Smooth muscle cell (in vitro differentiated cells): ENCODE data around the gene PPOX. TPM values are rescaled to one million over a fixed set of nuclear protein-coding genes. Genes with fewer than 3 reads are reported as not detected.

ENCODE experiments used
- DNase-seq: peaks from one replicate; lab custom pipeline; 2025; ENCODE audit not compliant: unreplicated experiment; lab: John Stamatoyannopoulos, UW
- H2AFZ ChIP-seq: fragments of 200-600 bp; sonication (generic); 2 replicates; pipeline ENCODE4 v1.6.0; 2016; ENCODE audit warnings: antibody characterized with exemption, low read depth, mild to moderate bottlenecking
- H3F3A ChIP-seq: fragments of 200-600 bp; sonication (generic); 2 replicates; pipeline ENCODE4 v1.6.0; 2017; ENCODE audit warnings: antibody characterized with exemption, low read depth
- H3K27ac ChIP-seq: fragments of 200-600 bp; sonication (generic); 2 replicates; pipeline ENCODE4 v1.5.1; 2016; ENCODE audit warnings: low read depth, mild to moderate bottlenecking
- H3K27me3 ChIP-seq: fragments of 200-600 bp; sonication (generic); 2 replicates; pipeline ENCODE4 v1.6.1; 2016; ENCODE audit warnings: low read depth, mild to moderate bottlenecking
- H3K36me3 ChIP-seq: fragments of 200-600 bp; sonication (generic); 2 replicates; pipeline ENCODE4 v1.5.1; 2016; ENCODE audit warnings: low read depth
- H3K4me1 ChIP-seq: fragments of 200-600 bp; sonication (generic); 2 replicates; pipeline ENCODE4 v1.5.1; 2016; ENCODE audit warnings: low read depth
- H3K4me2 ChIP-seq: fragments of 200-600 bp; sonication (generic); 2 replicates; pipeline ENCODE4 v1.6.0; 2016; ENCODE audit warnings: mild to moderate bottlenecking
- H3K4me3 ChIP-seq: fragments of 200-600 bp; sonication (generic); 2 replicates; pipeline ENCODE4 v1.5.1; 2016; ENCODE audit warnings: mild to moderate bottlenecking
- H3K79me2 ChIP-seq: fragments of 200-600 bp; sonication (generic); 2 replicates; pipeline ENCODE4 v1.6.0; 2016; ENCODE audit warnings: low read depth, mild to moderate bottlenecking
- H3K9ac ChIP-seq: fragments of 200-600 bp; sonication (generic); 2 replicates; pipeline ENCODE4 v1.6.0; 2016; ENCODE audit warnings: low read depth
- H3K9me3 ChIP-seq: fragments of 200-600 bp; sonication (generic); replicated peaks from 2 replicates; pipeline ENCODE4 v1.5.1; 2016; ENCODE audit warnings: low read depth
- H4K20me1 ChIP-seq: fragments of 200-600 bp; sonication (generic); 2 replicates; pipeline ENCODE4 v1.6.0; 2016; ENCODE audit warnings: low read depth
- CTCF ChIP-seq: fragments of 200-600 bp; sonication (generic); IDR thresholded peaks from 2 replicates; pipeline ENCODE4 v1.5.1; 2017; ENCODE audit warnings: borderline replicate concordance, mild to moderate bottlenecking, antibody characterized with exemption; ENCODE audit not compliant: insufficient read depth, poor library complexity, severe bottlenecking
- WGBS: methylation state at CpG from one replicate; pipeline ENCODE4 v1.1.7; 2016; ENCODE audit warnings: low lambda C conversion rate; 5-methylcytosine and 5-hydroxymethylcytosine counted together
- polyA plus RNA-seq: library from polyadenylated mRNA; unstranded; fragments of >200 nt; fragmentation: Nextera tagmentation; extraction: Ambion mirVana; gene quantifications from 2 replicates; pipeline ENCODE4 v1.2.1, GENCODE V29; 2016
- total RNA-seq: library from RNA; depleted of rRNA; stranded (reverse); fragments of >200 nt; gene quantifications from 2 replicates; pipeline ENCODE4 v1.2.3, GENCODE V29; 2014

The PPOX gene
- total and polyA plus RNA-seq, 2 experiments from 2014 or later = 16.5 to 23.8 TPM

DNA sequence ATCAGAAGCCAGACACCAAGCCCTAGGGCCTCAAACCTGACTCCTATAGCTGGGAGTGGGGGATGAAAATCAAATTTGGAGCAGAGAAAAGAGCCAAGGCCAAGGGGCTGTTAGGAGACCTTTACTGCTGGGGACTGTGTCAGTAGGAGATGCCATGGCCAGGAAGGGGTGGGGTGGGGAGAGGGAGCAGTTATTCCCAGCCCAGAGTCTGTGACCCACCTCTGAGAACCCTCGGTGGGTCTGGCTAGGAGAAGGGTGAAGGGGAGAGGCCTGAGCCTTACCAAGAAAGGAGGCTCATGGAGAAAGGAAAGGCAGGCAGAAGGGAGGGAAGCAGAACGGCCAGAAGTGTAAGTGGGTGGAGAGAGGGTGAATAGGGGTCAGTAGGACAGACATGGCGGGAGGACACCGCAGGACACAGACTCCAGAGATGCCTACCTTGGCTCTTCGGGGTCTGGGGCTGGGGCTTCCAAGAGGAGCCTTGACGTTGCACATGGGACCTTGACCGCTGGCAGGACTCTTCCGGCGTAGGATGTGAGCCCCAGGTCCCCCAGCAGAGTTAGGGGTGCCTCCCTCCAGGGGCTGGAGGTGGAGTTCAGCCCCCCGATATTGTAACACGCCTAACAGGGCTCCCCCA lies 31.5 kb downstream of the PPOX start:
- Histone ChIP-seq H3K9ac (peak overlapping the region; percentile 78), H3K4me3 (peak overlapping the region; percentile 45), H2AFZ (peak overlapping the region; percentile 90), H4K20me1 (no peaks in the 10 kb centered on the region), H3K36me3 (no peaks in the 10 kb centered on the region), H3K4me2 (peak overlapping the region; percentile 87), H3K27me3 (no peaks in the 10 kb centered on the region), H3K79me2 (peaks cover 10% of the 10 kb centered on the region), H3F3A (peaks cover 11% of the 10 kb centered on the region), H3K9me3 (no peaks in the 10 kb centered on the region), H3K27ac (peak overlapping the region; percentile 98), H3K4me1 (peaks cover 47% of the 10 kb centered on the region)
- TF ChIP-seq CTCF = no peak
- WGBS = 79% methylated on average over 11 of the region's 11 CpGs
- DNase-seq = no peak

GRCh38 chr1:161198194-161198896 lies 32.1 kb downstream of the PPOX start:
- TF ChIP-seq CTCF = no peak
- no peak overlapping the region for H2AFZ ChIP-seq
- peak overlapping the region; percentile 87 for H3K4me2 ChIP-seq
- peaks cover 11% of the 10 kb centered on the region for H3F3A ChIP-seq
- peak overlapping the region; percentile 45 for H3K4me3 ChIP-seq
- 33% methylated on average over 20 of the region's 20 CpGs for WGBS
- no peaks in the 10 kb centered on the region for H4K20me1 ChIP-seq
- peaks cover 54% of the 10 kb centered on the region for H3K4me1 ChIP-seq
- H3K79me2 ChIP-seq = peaks cover 17% of the 10 kb centered on the region
- H3K27ac ChIP-seq = peak overlapping the region; percentile 98
- no peaks in the 10 kb centered on the region for H3K27me3 ChIP-seq
- H3K9ac ChIP-seq = peak overlapping the region; percentile 14
- no peaks in the 10 kb centered on the region for H3K9me3 ChIP-seq
- DNase-seq = peak; percentile 60
- H3K36me3 ChIP-seq = no peaks in the 10 kb centered on the region

DNA sequence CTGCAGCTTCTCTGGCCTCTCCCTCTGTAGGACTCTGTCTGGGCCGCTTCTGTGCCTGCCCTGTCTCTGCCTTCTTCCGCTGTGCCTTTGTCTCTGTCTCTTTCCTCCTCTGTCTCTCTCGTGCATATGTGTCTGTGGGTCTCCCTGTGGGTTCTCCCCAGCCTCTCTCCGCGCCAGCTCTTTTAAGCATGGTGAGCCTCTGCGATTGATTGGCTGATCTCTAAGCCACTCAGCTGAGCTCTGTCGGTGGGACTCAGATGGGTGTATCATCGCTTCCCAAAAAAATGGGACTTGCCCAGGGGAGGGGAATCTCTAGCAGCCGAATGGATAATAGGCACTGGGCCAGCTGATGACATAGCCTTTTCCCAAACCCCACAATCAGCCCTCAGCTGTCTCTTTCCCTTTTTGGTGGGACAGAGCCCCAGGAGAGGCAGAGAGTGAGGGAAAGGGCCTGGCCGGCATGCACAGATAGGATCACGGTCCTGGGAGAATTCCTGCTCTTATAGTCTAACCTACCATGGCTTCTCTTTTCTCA lies 32.7 kb downstream of the PPOX start, which contains the start of gene ADAMTS4:
ADAMTS4 (minus strand) TSS at position 158 of the 535 bp plus-strand sequence. CDS start 427 bp downstream, outside the sequence.
- Histone ChIP-seq H3K4me3 (peak within 1 kb of the TSS; percentile 45), H3F3A (peaks cover 11% of the 10 kb centered on the region), H3K9me3 (no peaks in the 10 kb centered on the region), H3K36me3 (no peaks in the 10 kb centered on the region), H3K79me2 (peaks cover 22% of the 10 kb centered on the region), H2AFZ (peak within 1 kb of the TSS; percentile 33), H3K9ac (peak within 1 kb of the TSS; percentile 47), H4K20me1 (no peaks in the 10 kb centered on the region), H3K4me1 (peaks cover 55% of the 10 kb centered on the region), H3K27ac (peak within 1 kb of the TSS; percentile 98), H3K4me2 (peak within 1 kb of the TSS; percentile 87), H3K27me3 (no peaks in the 10 kb centered on the region)
- DNase-seq = peak; percentile 45
- WGBS = 38% methylated on average over 11 of the region's 11 CpGs
- no peak for TF ChIP-seq CTCF
